GM12892 (cell line): Measurements from ENCODE around the gene EIF3B.

Source experiments
- POLR2A ChIP-seq: IDR thresholded peaks from 2 replicates; pipeline ENCODE4 v1.6.1; 2011; ENCODE audit warnings: low read depth, low read length, control low read depth
- POLR2AphosphoS5 ChIP-seq: IDR thresholded peaks from 2 replicates; pipeline ENCODE4 v1.6.1; 2011; ENCODE audit warnings: low read depth, low read length, control low read depth
- TAF1 ChIP-seq: IDR thresholded peaks from 2 replicates; pipeline ENCODE4 v1.6.1; 2011; ENCODE audit warnings: low read depth, mild to moderate bottlenecking, control low read depth, low read length, borderline replicate concordance

DNA sequence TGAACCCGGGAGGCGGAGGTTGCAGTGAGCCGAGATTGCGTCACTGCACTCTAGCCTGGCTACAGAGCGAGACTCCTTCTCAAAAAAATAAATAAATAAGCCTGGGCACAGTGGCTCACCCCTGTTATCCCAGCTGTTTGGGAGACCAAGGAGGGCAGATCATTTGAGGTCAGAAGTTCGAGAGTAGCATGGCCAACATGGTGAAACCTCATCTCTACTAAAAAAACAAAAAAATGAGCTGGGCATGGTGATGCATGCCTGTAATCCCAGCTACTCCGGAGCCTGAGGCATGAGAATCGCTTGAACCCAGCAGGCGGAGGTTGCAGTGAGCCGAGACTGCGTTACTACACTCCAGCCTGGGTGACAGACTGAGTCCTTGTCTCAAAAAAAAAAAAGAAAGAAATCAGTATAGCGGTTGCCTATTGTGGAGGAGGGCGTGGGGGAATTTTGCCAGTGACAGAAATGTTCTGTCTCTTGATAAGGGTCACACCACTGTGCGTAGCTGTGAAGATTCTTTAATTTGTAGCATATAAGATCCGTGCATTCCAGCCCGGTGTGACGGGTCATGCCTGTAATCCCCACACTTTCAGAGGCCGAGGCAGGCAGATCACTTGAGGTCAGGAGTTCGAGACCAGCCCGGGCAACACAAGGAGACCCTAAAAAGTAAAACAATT, 17.9 kb upstream of the EIF3B start:
- TF ChIP-seq POLR2A (no peak), POLR2AphosphoS5 (no peak), TAF1 (no peak)
